Activated CD4-positive, alpha-beta T cell treated with anti-CD3 and anti-CD28 coated beads, Interleukin-2, amount 10 ng/mL, durations not matched to agents 7 days and 5 days (primary cell): Measurements from ENCODE around the gene PTK6. TPM values are rescaled to one million over a fixed set of nuclear protein-coding genes. Genes with fewer than 3 reads are reported as not detected.
"Not testable (repeated sequence)": the region's sequence is repeated elsewhere in the genome, so short reads cannot be mapped to it uniquely, and the experiment has no call there.

Experiments used
- CTCF ChIA-PET: fragments of 350-600 bp; sonication (Branson Sonifier 250); formaldehyde crosslinking; loops from one replicate; lab custom pipeline; 2021; ENCODE audit warnings: antibody characterized with exemption; lab: Charles Lee
- POLR2A ChIA-PET: fragments of 350-600 bp; sonication (Branson Sonifier 250); formaldehyde crosslinking; loops from one replicate; lab custom pipeline; 2021; ENCODE audit warnings: antibody characterized with exemption; lab: Charles Lee
- DNase-seq: peaks from one replicate; pipeline ENCODE4 v3.0.0-alpha.2; 2020
- H3K27ac Mint-ChIP-seq: one replicate; pipeline ENCODE4 v1.8.0; 2021; ENCODE audit warnings: mild to moderate bottlenecking, moderate library complexity, mixed read lengths
- H3K27me3 Mint-ChIP-seq: one replicate; pipeline ENCODE4 v1.8.0; 2021; ENCODE audit warnings: mixed read lengths
- H3K36me3 Mint-ChIP-seq: one replicate; pipeline ENCODE4 v1.8.0; 2021; ENCODE audit warnings: low read depth, mixed read lengths
- H3K4me1 Mint-ChIP-seq: one replicate; pipeline ENCODE4 v1.8.0; 2021; ENCODE audit warnings: mixed read lengths
- H3K4me3 Mint-ChIP-seq: one replicate; pipeline ENCODE4 v1.8.0; 2021; ENCODE audit warnings: mild to moderate bottlenecking, moderate library complexity, mixed read lengths
- H3K9me3 Mint-ChIP-seq: one replicate; pipeline ENCODE4 v1.8.0; 2021; ENCODE audit warnings: mixed read lengths
- total RNA-seq, 2 experiments: library from RNA; stranded (reverse); gene quantifications; one replicate each; pipeline ENCODE4 v1.2.3, GENCODE V29; 2021

The PTK6 gene
- total RNA-seq, 2 experiments from 2014 or later = 0.71 to 0.74 TPM

DNA sequence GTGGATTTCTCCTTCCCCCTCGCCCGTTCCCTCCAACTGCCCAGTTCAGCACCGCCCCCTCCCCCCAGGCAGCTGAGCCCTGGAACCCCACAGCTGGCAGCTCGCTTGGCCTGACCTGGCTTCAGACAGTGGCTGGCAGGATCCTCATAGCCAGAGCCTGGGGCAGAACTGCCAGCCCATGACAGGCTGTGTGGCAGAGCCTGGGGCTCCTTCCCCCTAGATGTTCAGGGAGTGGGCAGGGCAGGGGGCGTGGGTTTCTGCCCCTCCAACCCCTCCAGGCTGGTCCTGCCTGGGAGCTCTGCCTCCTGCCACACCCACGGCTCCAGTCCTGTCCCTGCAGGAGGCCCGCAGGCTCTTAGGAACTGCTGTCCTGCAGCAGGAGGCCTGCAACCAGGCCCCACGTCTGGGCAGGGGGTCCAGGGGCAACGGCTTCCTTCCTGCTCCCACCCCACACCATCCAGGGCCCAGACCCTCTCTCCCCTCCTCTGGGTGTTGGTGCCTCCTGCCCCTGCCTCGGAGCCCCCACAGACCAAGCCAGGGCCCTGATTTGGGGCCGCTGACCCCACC, 55.1 kb downstream of the PTK6 start:
- no peaks in the 10 kb centered on the region for H3K9me3 Mint-ChIP-seq
- H3K36me3 Mint-ChIP-seq = no peaks in the 10 kb centered on the region
- no peak overlapping the region for H3K4me3 Mint-ChIP-seq
- H3K4me1 Mint-ChIP-seq = no peaks in the 10 kb centered on the region
- ChIA-PET CTCF (interaction anchor here (0.8 kb wide), 1 partner anchor 30 kb away, joined by 3 read pairs; no protein-coding TSS in a partner anchor), POLR2A (no interaction called here)
- peaks cover 11% of the 10 kb centered on the region for H3K27me3 Mint-ChIP-seq
- H3K27ac Mint-ChIP-seq = no peak overlapping the region
- DNase-seq = no peak

DNA sequence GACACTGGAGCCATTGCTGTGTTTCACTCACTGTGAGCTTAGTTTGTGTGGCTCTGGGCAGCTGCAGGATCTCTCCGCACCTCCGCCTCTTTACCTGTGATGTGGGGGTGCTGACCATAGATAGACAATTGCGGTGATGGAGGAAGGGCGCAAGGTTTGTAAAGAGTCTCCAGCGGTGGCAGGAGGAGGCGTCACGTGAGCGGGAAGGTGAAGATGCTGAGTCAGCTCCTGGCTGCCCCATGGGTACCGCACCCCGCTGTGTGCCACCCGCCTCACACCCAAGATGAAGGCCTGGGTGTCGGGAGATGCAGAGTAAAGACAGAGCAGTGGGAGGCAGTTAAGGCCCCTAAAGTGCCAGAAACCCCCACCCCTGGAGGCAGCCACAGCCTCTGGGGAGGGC, 55.7 kb downstream of the PTK6 start:
- Mint-ChIP-seq H3K9me3 (no peaks in the 10 kb centered on the region), H3K27ac (no peak overlapping the region), H3K27me3 (peaks cover 14% of the 10 kb centered on the region), H3K4me3 (no peak overlapping the region), H3K4me1 (no peaks in the 10 kb centered on the region), H3K36me3 (no peaks in the 10 kb centered on the region)
- ChIA-PET POLR2A (no interaction called here), CTCF (no interaction called here)
- DNase-seq = no peak

GRCh38 chr20:63479695-63480419, 57.3 kb downstream of the PTK6 start:
- H3K4me1 Mint-ChIP-seq, POLR2A ChIA-PET, H3K36me3 Mint-ChIP-seq, H3K4me3 Mint-ChIP-seq, CTCF ChIA-PET, DNase-seq, H3K9me3 Mint-ChIP-seq, H3K27ac Mint-ChIP-seq: not testable (repeated sequence)
- peaks cover 20% of the 10 kb centered on the region for H3K27me3 Mint-ChIP-seq

GRCh38 chr20:63478346-63479302, 58.6 kb downstream of the PTK6 start:
- Mint-ChIP-seq H3K4me3 (no peak overlapping the region), H3K27ac (no peak overlapping the region), H3K9me3 (no peaks in the 10 kb centered on the region), H3K4me1 (no peaks in the 10 kb centered on the region), H3K36me3 (no peaks in the 10 kb centered on the region), H3K27me3 (peaks cover 25% of the 10 kb centered on the region)
- CTCF ChIA-PET = interaction anchor here (1.4 kb wide), 1 partner anchor 17 kb away, joined by 5 read pairs; no protein-coding TSS in a partner anchor
- DNase-seq = no peak
- POLR2A ChIA-PET = no interaction called here

Other genes with a start within 250 kb of the PTK6 start
- not detected for gene COL20A1, start 244.2 kb downstream of the PTK6 start, total RNA-seq
- gene CHRNA4, start 176.0 kb downstream of the PTK6 start, total RNA-seq = not detected
- under 1 TPM; 0.10 to 0.12 TPM for gene KCNQ2, start 64.7 kb downstream of the PTK6 start, total RNA-seq
- under 1 TPM; 0.12 to 0.17 TPM for gene EEF1A2, start 38.3 kb downstream of the PTK6 start, total RNA-seq
- gene PPDPF, start 16.6 kb downstream of the PTK6 start, total RNA-seq = 100 to 1,000 TPM; 167 to 193 TPM
- gene SRMS, start 10.4 kb upstream of the PTK6 start, total RNA-seq = not detected
- gene FNDC11, start 16.8 kb upstream of the PTK6 start, total RNA-seq = under 1 TPM; 0.15 to 0.57 TPM
- 100 to 1,000 TPM in 1 of 2 experiments, 10 to 100 TPM in 1; 95.5 to 107 TPM for gene HELZ2, start 36.9 kb upstream of the PTK6 start, total RNA-seq
- 10 to 100 TPM; 20.0 to 20.5 TPM for gene GMEB2, start 89.7 kb upstream of the PTK6 start, total RNA-seq
- 10 to 100 TPM; 49.4 to 54.4 TPM for gene STMN3, start 116.0 kb upstream of the PTK6 start, total RNA-seq
- 10 to 100 TPM; 53.3 to 58.9 TPM for gene RTEL1, start 120.9 kb upstream of the PTK6 start, total RNA-seq
- gene TNFRSF6B, start 159.3 kb upstream of the PTK6 start, total RNA-seq = 1 to 10 TPM in 1 of 2 experiments, not detected in 1; 1.0 TPM
- gene ARFRP1, start 170.6 kb upstream of the PTK6 start, total RNA-seq = 10 to 100 TPM; 52.7 to 64.5 TPM
- gene ZGPAT, start 170.7 kb upstream of the PTK6 start, total RNA-seq = 10 to 100 TPM; 37.3 to 43.3 TPM
- 100 to 1,000 TPM; 253 to 302 TPM for gene LIME1, start 199.3 kb upstream of the PTK6 start, total RNA-seq
- 100 to 1,000 TPM; 105 to 129 TPM for gene SLC2A4RG, start 202.4 kb upstream of the PTK6 start, total RNA-seq